ENCODE measurements around the gene BRCC3.

The BRCC3 gene

DNA sequence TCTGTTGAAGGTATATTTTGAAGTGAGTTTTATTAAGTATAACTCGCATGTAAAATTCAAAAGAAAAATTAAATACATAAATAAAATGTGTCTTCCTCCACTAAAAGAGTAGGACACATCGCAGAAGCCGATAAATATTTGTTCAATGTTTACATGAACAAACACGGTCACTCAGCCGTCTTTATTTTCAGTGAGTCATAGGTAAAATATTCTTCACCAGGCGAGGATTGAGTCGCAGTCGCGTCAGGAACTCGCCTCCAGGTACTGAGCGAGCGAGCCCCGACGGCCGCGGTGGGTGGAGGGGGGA lies 44.9 kb upstream of the BRCC3 start:
- Histone ChIP-seq H3K4me3 (ENCODE audit: low read length) (peak overlapping the region; percentile 67), H3K4me2 (ENCODE audit: low read length) (peak overlapping the region; percentile 60), H3K9me3 (ENCODE audit: control insufficient read depth, insufficient read depth, low read length) (no peaks in the 10 kb centered on the region), H3K79me2 (ENCODE audit: control insufficient read depth, low read length) (peaks cover 36% of the 10 kb centered on the region), H3K27ac (ENCODE audit: low read depth, low read length) (peak overlapping the region; percentile 62), H3K4me1 (ENCODE audit: control insufficient read depth, low read length) (peaks cover 19% of the 10 kb centered on the region), H3F3A (ENCODE audit: control insufficient read depth, insufficient read depth) (0 out of 2 replicates have a peak, but pooled peaks cover 8% of the 10 kb centered on the region), H4K20me1 (ENCODE audit: control insufficient read depth, insufficient read depth, low read depth, low read length) (no peaks in the 10 kb centered on the region), H3K9me2 (replicated peaks; ENCODE audit: control insufficient read depth, low read length) (no peaks in the 10 kb centered on the region), H3K36me3 (ENCODE audit: control insufficient read depth, low read length) (no peaks in the 10 kb centered on the region), H3K27me3 (ENCODE audit: control insufficient read depth, low read length) (no peaks in the 10 kb centered on the region)
- TF ChIP-seq EZH2phosphoT487 (IDR thresholded peaks at IDR 0.05; ENCODE audit: borderline replicate concordance, low read length): no peak
- TF ChIP-seq, protein P1, sequence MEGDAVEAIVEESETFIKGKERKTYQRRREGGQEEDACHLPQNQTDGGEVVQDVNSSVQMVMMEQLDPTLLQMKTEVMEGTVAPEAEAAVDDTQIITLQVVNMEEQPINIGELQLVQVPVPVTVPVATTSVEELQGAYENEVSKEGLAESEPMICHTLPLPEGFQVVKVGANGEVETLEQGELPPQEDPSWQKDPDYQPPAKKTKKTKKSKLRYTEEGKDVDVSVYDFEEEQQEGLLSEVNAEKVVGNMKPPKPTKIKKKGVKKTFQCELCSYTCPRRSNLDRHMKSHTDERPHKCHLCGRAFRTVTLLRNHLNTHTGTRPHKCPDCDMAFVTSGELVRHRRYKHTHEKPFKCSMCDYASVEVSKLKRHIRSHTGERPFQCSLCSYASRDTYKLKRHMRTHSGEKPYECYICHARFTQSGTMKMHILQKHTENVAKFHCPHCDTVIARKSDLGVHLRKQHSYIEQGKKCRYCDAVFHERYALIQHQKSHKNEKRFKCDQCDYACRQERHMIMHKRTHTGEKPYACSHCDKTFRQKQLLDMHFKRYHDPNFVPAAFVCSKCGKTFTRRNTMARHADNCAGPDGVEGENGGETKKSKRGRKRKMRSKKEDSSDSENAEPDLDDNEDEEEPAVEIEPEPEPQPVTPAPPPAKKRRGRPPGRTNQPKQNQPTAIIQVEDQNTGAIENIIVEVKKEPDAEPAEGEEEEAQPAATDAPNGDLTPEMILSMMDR (IDR thresholded peaks at IDR 0.05; ENCODE audit: low read depth, low read length, poor library complexity, severe bottlenecking): no peak

DNA sequence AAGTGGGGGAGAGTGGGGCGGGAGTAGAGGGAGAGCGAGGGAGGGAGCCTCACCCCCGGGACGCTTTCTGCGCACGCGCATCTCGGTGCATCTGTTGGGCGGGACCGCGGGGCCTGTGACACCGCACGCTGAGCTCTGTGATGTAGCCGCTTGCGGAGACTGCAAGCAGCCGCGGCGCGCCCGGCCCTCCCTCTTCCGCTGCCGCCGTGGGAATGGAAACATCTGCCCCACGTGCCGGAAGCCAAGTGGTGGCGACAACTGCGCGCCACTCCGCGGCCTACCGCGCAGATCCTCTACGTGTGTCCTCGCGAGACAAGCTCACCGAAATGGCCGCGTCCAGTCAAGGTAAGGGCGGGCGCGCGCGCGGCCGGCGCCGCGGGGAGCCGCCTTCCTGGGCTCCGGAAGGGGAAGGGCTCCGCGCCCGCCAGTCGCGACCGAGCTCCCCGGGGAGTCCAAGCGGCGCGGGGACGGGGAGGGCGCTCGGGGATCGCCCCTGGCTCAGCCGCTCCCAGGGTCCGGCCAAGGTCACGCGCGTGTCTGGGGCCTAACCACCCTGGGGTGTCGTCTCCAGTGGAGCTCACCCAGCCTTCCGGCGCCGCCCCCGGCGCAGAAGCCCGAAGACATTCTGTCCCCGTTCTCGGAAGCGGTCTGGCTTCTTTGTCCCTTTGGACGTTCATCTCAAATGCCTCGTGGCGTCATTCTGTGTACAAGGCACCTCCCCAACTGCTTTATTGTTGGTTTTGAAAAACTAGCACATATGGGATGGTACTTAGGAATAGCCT lies 44.4 kb upstream of the BRCC3 start, which contains the start of gene FUNDC2:
TSS of gene FUNDC2 (plus strand) at position 118 of the 782 bp plus-strand sequence. CDS start at position 213, 95 bp downstream.
- Histone ChIP-seq H3K27ac (ENCODE audit: low read depth, low read length) (peak within 1 kb of the TSS; percentile 90), H3K4me3 (ENCODE audit: low read length) (peak within 1 kb of the TSS; percentile 97), H3F3A (ENCODE audit: control insufficient read depth, insufficient read depth) (0 out of 2 replicates have a peak, but pooled peaks cover 8% of the 10 kb centered on the region), H3K9me3 (ENCODE audit: control insufficient read depth, insufficient read depth, low read length) (no peaks in the 10 kb centered on the region), H3K36me3 (ENCODE audit: control insufficient read depth, low read length) (no peaks in the 10 kb centered on the region), H3K4me2 (ENCODE audit: low read length) (peak within 1 kb of the TSS; percentile 90), H3K4me1 (ENCODE audit: control insufficient read depth, low read length) (peaks cover 19% of the 10 kb centered on the region), H3K27me3 (ENCODE audit: control insufficient read depth, low read length) (no peaks in the 10 kb centered on the region), H4K20me1 (ENCODE audit: control insufficient read depth, insufficient read depth, low read depth, low read length) (no peaks in the 10 kb centered on the region), H3K9me2 (replicated peaks; ENCODE audit: control insufficient read depth, low read length) (no peaks in the 10 kb centered on the region), H3K79me2 (ENCODE audit: control insufficient read depth, low read length) (peaks cover 41% of the 10 kb centered on the region)
- no peak for TF ChIP-seq EZH2phosphoT487 (IDR thresholded peaks at IDR 0.05; ENCODE audit: borderline replicate concordance, low read length)
- TF ChIP-seq, protein P1 (IDR thresholded peaks at IDR 0.05; ENCODE audit: low read depth, low read length, poor library complexity, severe bottlenecking): no peak

DNA sequence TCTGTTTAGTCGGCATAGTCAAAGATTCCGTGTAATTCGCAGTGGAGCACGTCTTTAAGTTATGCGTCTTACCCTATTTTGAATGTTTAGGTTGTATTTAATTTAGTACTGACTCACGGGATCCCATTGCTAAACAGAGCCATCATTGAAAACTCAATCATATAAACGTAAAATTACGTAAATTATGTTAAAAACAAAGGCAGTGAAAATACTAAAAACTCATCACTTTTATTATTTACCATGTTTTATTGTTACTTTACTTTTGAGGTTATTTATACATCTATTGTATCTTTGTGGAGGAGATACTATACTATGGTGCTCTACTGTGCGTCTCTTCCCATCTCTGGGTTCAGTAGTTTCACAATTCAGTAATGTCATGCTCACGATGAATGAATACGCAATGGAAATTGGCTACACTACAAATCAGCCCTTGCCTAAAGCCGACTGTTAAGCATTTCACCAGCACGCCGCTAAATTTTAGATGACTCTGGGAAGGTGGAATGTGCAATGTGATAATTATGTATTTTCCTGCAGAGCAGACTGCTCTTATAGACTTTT lies 43.7 kb upstream of the BRCC3 start:
- Histone ChIP-seq H3K4me2 (ENCODE audit: low read length) (peak overlapping the region; percentile 90), H3K79me2 (ENCODE audit: control insufficient read depth, low read length) (peaks cover 46% of the 10 kb centered on the region), H3K9me2 (replicated peaks; ENCODE audit: control insufficient read depth, low read length) (no peaks in the 10 kb centered on the region), H3K4me1 (ENCODE audit: control insufficient read depth, low read length) (peaks cover 15% of the 10 kb centered on the region), H3K27ac (ENCODE audit: low read depth, low read length) (peak overlapping the region; percentile 90), H3K36me3 (ENCODE audit: control insufficient read depth, low read length) (no peaks in the 10 kb centered on the region), H4K20me1 (ENCODE audit: control insufficient read depth, insufficient read depth, low read depth, low read length) (no peaks in the 10 kb centered on the region), H3K27me3 (ENCODE audit: control insufficient read depth, low read length) (no peaks in the 10 kb centered on the region), H3K4me3 (ENCODE audit: low read length) (peak overlapping the region; percentile 97), H3K9me3 (ENCODE audit: control insufficient read depth, insufficient read depth, low read length) (no peaks in the 10 kb centered on the region), H3F3A (ENCODE audit: control insufficient read depth, insufficient read depth) (0 out of 2 replicates have a peak, but pooled peaks cover 8% of the 10 kb centered on the region)
- TF ChIP-seq, protein P1 (IDR thresholded peaks at IDR 0.05; ENCODE audit: low read depth, low read length, poor library complexity, severe bottlenecking): no peak
- TF ChIP-seq EZH2phosphoT487 (IDR thresholded peaks at IDR 0.05; ENCODE audit: borderline replicate concordance, low read length): no peak
